ENCODE measurements around the gene IL12A.

IL12A gene

GRCh38 chr3:159988617-159989271, at the start of gene IL12A:
Gene IL12A (plus strand): TSS chr3:159988835.
- peak; percentile 65 for DNase-seq (ENCODE audit: low read depth)

GRCh38 chr3:159941038-159942000, 47.3 kb upstream of the IL12A start:
- DNase-seq (ENCODE audit: low read depth) = no peak

- no peak for DNase-seq (ENCODE audit: low read depth)
Observed at GRCh38 chr3:159944781-159945180, 43.9 kb upstream of the IL12A start.

GRCh38 chr3:159945930-159946329, 42.7 kb upstream of the IL12A start:
- no peak for DNase-seq (ENCODE audit: low read depth)

GRCh38 chr3:159947220-159947619, 41.4 kb upstream of the IL12A start:
- no peak for DNase-seq (ENCODE audit: low read depth)

- no peak for DNase-seq (ENCODE audit: low read depth)
Observed at GRCh38 chr3:159948429-159949144, 40.0 kb upstream of the IL12A start.

- no peak for DNase-seq (ENCODE audit: low read depth)
Observed at GRCh38 chr3:159950156-159950898, 38.3 kb upstream of the IL12A start.

- DNase-seq (ENCODE audit: low read depth) = no peak
Observed at GRCh38 chr3:159951540-159951939, 37.1 kb upstream of the IL12A start.

GRCh38 chr3:159953325-159954085, 35.1 kb upstream of the IL12A start:
- DNase-seq (ENCODE audit: low read depth) = no peak

GRCh38 chr3:159960188-159961148, 28.2 kb upstream of the IL12A start:
- no peak for DNase-seq (ENCODE audit: low read depth)

GRCh38 chr3:159964166-159964973, 24.3 kb upstream of the IL12A start:
- DNase-seq (ENCODE audit: low read depth) = no peak

- DNase-seq (ENCODE audit: low read depth) = no peak
Observed at GRCh38 chr3:159971311-159971710, 17.3 kb upstream of the IL12A start.

- DNase-seq (ENCODE audit: low read depth) = no peak
Observed at GRCh38 chr3:159977295-159977694, 11.3 kb upstream of the IL12A start.

GRCh38 chr3:159978353-159978752, 10.3 kb upstream of the IL12A start:
- no peak for DNase-seq (ENCODE audit: low read depth)

GRCh38 chr3:159978918-159979703, 9.5 kb upstream of the IL12A start:
- DNase-seq (ENCODE audit: low read depth) = no peak

- DNase-seq (ENCODE audit: low read depth) = no peak
Observed at GRCh38 chr3:159982442-159982974, 6.1 kb upstream of the IL12A start.

GRCh38 chr3:159987291-159987711, 1.3 kb upstream of the IL12A start:
- no peak for DNase-seq (ENCODE audit: low read depth)

Data from stimulated activated CD4-positive, alpha-beta T cell treated with anti-CD3 and anti-CD28 coated beads, Interleukin-2, amount 100 ng/mL, for 4 hours (primary cell).